H9 (cell line): ENCODE measurements around the gene MTHFD1L. TPM values are rescaled to one million over a fixed set of nuclear protein-coding genes. Genes with fewer than 3 reads are reported as not detected.

Experiments used
- DNase-seq: peaks from one replicate; pipeline ENCODE4 v3.0.0-alpha.2; 2017
- H2AFZ ChIP-seq: one replicate; pipeline ENCODE4 v1.6.1; 2013; ENCODE audit warnings: mild to moderate bottlenecking, low read length, control low read depth, moderate library complexity
- H2AK5ac ChIP-seq: 2 replicates; pipeline ENCODE4 v1.6.1; 2013; ENCODE audit warnings: low read length, control low read depth, mixed read lengths; ENCODE audit not compliant: insufficient read length
- H2BK120ac ChIP-seq: one replicate; pipeline ENCODE4 v1.6.1; 2013; ENCODE audit warnings: low read depth, mild to moderate bottlenecking, low read length, control low read depth, inconsistent platforms; ENCODE audit not compliant: poor library complexity, severe bottlenecking
- H2BK12ac ChIP-seq: 2 replicates; pipeline ENCODE4 v1.6.1; 2013; ENCODE audit warnings: low read length, control low read depth, mixed read lengths, low read depth; ENCODE audit not compliant: insufficient read length
- H2BK15ac ChIP-seq: 2 replicates; pipeline ENCODE4 v1.6.1; 2013; ENCODE audit warnings: low read depth, low read length, control low read depth
- H2BK20ac ChIP-seq: one replicate; pipeline ENCODE4 v1.6.1; 2013; ENCODE audit warnings: low read depth, mild to moderate bottlenecking, low read length, control low read depth, inconsistent platforms; ENCODE audit not compliant: poor library complexity, severe bottlenecking
- H2BK5ac ChIP-seq: 2 replicates; pipeline ENCODE4 v1.6.1; 2013; ENCODE audit warnings: low read length, control low read depth, mixed read lengths; ENCODE audit not compliant: insufficient read length
- H3K14ac ChIP-seq: 2 replicates; pipeline ENCODE4 v1.6.1; 2013; ENCODE audit warnings: low read length, control low read depth; ENCODE audit not compliant: insufficient read depth
- H3K18ac ChIP-seq: 2 replicates; pipeline ENCODE4 v1.6.1; 2013; ENCODE audit warnings: low read depth, mild to moderate bottlenecking, mixed read lengths, low read length, control low read depth; ENCODE audit not compliant: insufficient read length
- H3K23ac ChIP-seq: 2 replicates; pipeline ENCODE4 v1.6.1; 2013; ENCODE audit warnings: low read length, control low read depth, mixed read lengths, low read depth; ENCODE audit not compliant: insufficient read length
- H3K23me2 ChIP-seq: 2 replicates; pipeline ENCODE4 v1.6.1; 2013; ENCODE audit warnings: low read depth, mild to moderate bottlenecking, mixed read lengths, low read length, control low read depth; ENCODE audit not compliant: insufficient read length, poor library complexity, severe bottlenecking
- H3K27ac ChIP-seq: 2 replicates; pipeline ENCODE4 v1.5.1; 2013; ENCODE audit warnings: low read length, control low read depth, mixed read lengths, low read depth; ENCODE audit not compliant: insufficient read length
- H3K27me3 ChIP-seq: 2 replicates; pipeline ENCODE4 v1.6.1; 2013; ENCODE audit warnings: low read length, control low read depth, inconsistent platforms; ENCODE audit not compliant: insufficient read depth
- H3K4ac ChIP-seq: 2 replicates; pipeline ENCODE4 v1.6.1; 2013; ENCODE audit warnings: low read depth, mild to moderate bottlenecking, control low read depth, inconsistent platforms, low read length, moderate library complexity
- H3K4me1 ChIP-seq: 2 replicates; pipeline ENCODE4 v1.6.1; 2013; ENCODE audit warnings: low read length, control low read depth, inconsistent platforms; ENCODE audit not compliant: insufficient read depth
- H3K4me2 ChIP-seq: 2 replicates; pipeline ENCODE4 v1.6.1; 2013; ENCODE audit warnings: low read length, control low read depth, mixed read lengths; ENCODE audit not compliant: insufficient read length, insufficient read depth
- H3K56ac ChIP-seq: 2 replicates; pipeline ENCODE4 v1.6.1; 2013; ENCODE audit warnings: low read depth, mild to moderate bottlenecking, mixed read lengths, low read length, control low read depth; ENCODE audit not compliant: insufficient read length
- H3K79me1 ChIP-seq: 2 replicates; pipeline ENCODE4 v1.6.1; 2013; ENCODE audit warnings: low read depth, mild to moderate bottlenecking, moderate library complexity, low read length, control low read depth, inconsistent platforms; ENCODE audit not compliant: insufficient read depth, poor library complexity, severe bottlenecking
- H3K79me2 ChIP-seq: 2 replicates; pipeline ENCODE4 v1.6.1; 2013; ENCODE audit warnings: low read length, control low read depth, inconsistent platforms; ENCODE audit not compliant: insufficient read depth
- H3K9ac ChIP-seq: 2 replicates; pipeline ENCODE4 v1.6.1; 2013; ENCODE audit warnings: low read length, control low read depth, mixed read lengths; ENCODE audit not compliant: insufficient read length; ENCODE audit errors: extremely low read depth
- H3K9me3 ChIP-seq: one replicate; pipeline ENCODE4 v1.6.1; 2013; ENCODE audit warnings: low read depth, low read length, inconsistent platforms; ENCODE audit not compliant: control insufficient read depth
- H3T11ph ChIP-seq: one replicate; pipeline ENCODE4 v1.6.1; 2013; ENCODE audit warnings: mild to moderate bottlenecking, low read length, control low read depth, inconsistent platforms
- H4K20me1 ChIP-seq: one replicate; pipeline ENCODE4 v1.6.1; 2013; ENCODE audit not compliant: control insufficient read depth, insufficient read length, insufficient read depth
- H4K5ac ChIP-seq: 2 replicates; pipeline ENCODE4 v1.6.1; 2013; ENCODE audit warnings: low read depth, mild to moderate bottlenecking, mixed read lengths, low read length, control low read depth; ENCODE audit not compliant: insufficient read length
- H4K8ac ChIP-seq: replicated peaks from 2 replicates; pipeline ENCODE4 v1.6.1; 2013; ENCODE audit warnings: low read length, control low read depth, mixed read lengths, low read depth; ENCODE audit not compliant: insufficient read length
- H4K91ac ChIP-seq: 2 replicates; pipeline ENCODE4 v1.6.1; 2013; ENCODE audit warnings: low read depth, mild to moderate bottlenecking, moderate library complexity, mixed read lengths, low read length, control low read depth; ENCODE audit not compliant: insufficient read length
- H3K27ac Mint-ChIP-seq, 3 experiments: 2 replicates in 2 of 3; 3 replicates in 1 of 3; pipeline ENCODE4 v1.8.0; 2020 to 2021; ENCODE audit warnings: mixed read lengths in 3 of 3, mild to moderate bottlenecking in 1 of 3, moderate library complexity in 1 of 3
- H3K27me3 Mint-ChIP-seq: 2 replicates; pipeline ENCODE4 v1.8.0; 2021; ENCODE audit warnings: low read depth, mild to moderate bottlenecking, moderate library complexity, mixed read lengths
- H3K36me3 Mint-ChIP-seq, 3 experiments: 2 replicates in 2 of 3; 3 replicates in 1 of 3; pipeline ENCODE4 v1.8.0; 2020 to 2021; ENCODE audit warnings: low read depth in 3 of 3, mixed read lengths in 3 of 3; ENCODE audit not compliant: insufficient read depth in 1 of 3
- H3K4me1 Mint-ChIP-seq, 2 experiments: 2 replicates each; pipeline ENCODE4 v1.8.0; 2020; ENCODE audit warnings: mixed read lengths in 2 of 2
- H3K4me3 Mint-ChIP-seq, 2 experiments: 2 replicates in 1 of 2; 3 replicates in 1 of 2; pipeline ENCODE4 v1.8.0; 2020 to 2021; ENCODE audit warnings: mild to moderate bottlenecking in 2 of 2, mixed read lengths in 2 of 2, moderate library complexity in 1 of 2
- H3K9me3 Mint-ChIP-seq, 2 experiments: 2 replicates in 1 of 2; 3 replicates in 1 of 2; pipeline ENCODE4 v1.8.0; 2020; ENCODE audit warnings: mild to moderate bottlenecking in 2 of 2, mixed read lengths in 2 of 2, moderate library complexity in 1 of 2
- WGBS: extraction: QIAGEN DNeasy Blood & Tissue Kit; methylation state at CpG from one replicate; pipeline ENCODE4 v1.1.7; 2013; ENCODE audit warnings: missing lambda C conversion rate, low lambda C conversion rate, mixed read lengths; ENCODE audit not compliant: insufficient read length; ENCODE audit errors: extremely low coverage; 5-methylcytosine and 5-hydroxymethylcytosine counted together
- total RNA-seq: library from RNA; stranded (reverse); gene quantifications from 2 replicates; pipeline ENCODE4 v1.2.1, GENCODE V29; 2021
- TF ChIP-seq, protein P1 (sequence below): fragments of 200-600 bp; sonication (generic); conservative IDR thresholded peaks from 3 replicates; pipeline ENCODE4 v1.8.0; 2021; ENCODE audit warnings: antibody characterized with exemption, mild to moderate bottlenecking

The MTHFD1L gene
- total RNA-seq, 1 experiment from 2014 or later, result 90.2 TPM

DNA sequence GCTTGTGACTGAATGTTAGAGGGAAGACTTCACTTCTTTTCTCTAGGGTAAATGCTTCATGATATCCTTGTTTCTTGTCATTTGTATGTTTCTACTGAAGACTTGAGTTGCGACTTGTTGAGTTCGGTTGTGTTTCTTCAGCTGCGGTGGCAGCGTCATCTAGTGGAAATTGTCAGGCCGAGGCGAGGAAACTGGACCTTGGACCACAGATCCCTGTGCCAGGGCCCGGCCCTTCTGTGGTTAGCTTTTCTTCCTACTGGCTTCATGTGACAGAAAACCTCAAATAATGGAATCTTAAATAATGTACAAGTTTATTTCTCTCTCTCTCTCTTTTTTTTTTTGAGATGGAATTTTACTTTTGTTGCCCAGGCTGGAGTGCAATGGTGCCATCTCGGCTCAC, 12.4 kb downstream of the MTHFD1L start:
- Histone ChIP-seq H3K23ac (no peak overlapping the region), H3K27ac (no peak overlapping the region), H2AK5ac (no peak overlapping the region), H3K9ac (no peak overlapping the region), H3K23me2 (peaks cover 3% of the 10 kb centered on the region), H2AFZ (no peak overlapping the region), H3K27me3 (no peaks in the 10 kb centered on the region), H3K14ac (no peak overlapping the region), H2BK15ac (no peak overlapping the region), H3K79me1 (peaks cover 7% of the 10 kb centered on the region), H3T11ph (no peak overlapping the region), H3K79me2 (peaks cover 14% of the 10 kb centered on the region; the same call in 1 of the 2 replicates), H3K4ac (no peak overlapping the region), H2BK20ac (no peak overlapping the region), H4K91ac (no peak overlapping the region), H4K20me1 (no peaks in the 10 kb centered on the region), H3K18ac (no peak overlapping the region), H2BK5ac (no peak overlapping the region), H3K4me2 (no peak overlapping the region), H4K5ac (no peak overlapping the region), H3K9me3 (no peaks in the 10 kb centered on the region), H2BK12ac (no peak overlapping the region), H3K56ac (no peak overlapping the region), H3K4me1 (peaks cover 2% of the 10 kb centered on the region), H4K8ac (no peak overlapping the region), H2BK120ac (no peak overlapping the region)
- Mint-ChIP-seq H3K27me3 (no peaks in the 10 kb centered on the region), H3K4me3 (peak overlapping the region in 1 of 2 experiments; percentile 27; a peak in 1 of 5 replicates), H3K9me3 (no peaks in the 10 kb centered on the region), H3K36me3 (peaks cover 12 to 30% (median 29%) of the 10 kb centered on the region in 3 experiments; a peak in 6 of 7 replicates), H3K4me1 (peaks cover 45 to 50% of the 10 kb centered on the region in 2 experiments), H3K27ac (peak overlapping the region; percentile 93 to 97 (median 94); a peak in 5 of 7 replicates)
- WGBS, result no CpG with 5 or more reads among the region's 8 CpGs
- TF ChIP-seq, protein P1, sequence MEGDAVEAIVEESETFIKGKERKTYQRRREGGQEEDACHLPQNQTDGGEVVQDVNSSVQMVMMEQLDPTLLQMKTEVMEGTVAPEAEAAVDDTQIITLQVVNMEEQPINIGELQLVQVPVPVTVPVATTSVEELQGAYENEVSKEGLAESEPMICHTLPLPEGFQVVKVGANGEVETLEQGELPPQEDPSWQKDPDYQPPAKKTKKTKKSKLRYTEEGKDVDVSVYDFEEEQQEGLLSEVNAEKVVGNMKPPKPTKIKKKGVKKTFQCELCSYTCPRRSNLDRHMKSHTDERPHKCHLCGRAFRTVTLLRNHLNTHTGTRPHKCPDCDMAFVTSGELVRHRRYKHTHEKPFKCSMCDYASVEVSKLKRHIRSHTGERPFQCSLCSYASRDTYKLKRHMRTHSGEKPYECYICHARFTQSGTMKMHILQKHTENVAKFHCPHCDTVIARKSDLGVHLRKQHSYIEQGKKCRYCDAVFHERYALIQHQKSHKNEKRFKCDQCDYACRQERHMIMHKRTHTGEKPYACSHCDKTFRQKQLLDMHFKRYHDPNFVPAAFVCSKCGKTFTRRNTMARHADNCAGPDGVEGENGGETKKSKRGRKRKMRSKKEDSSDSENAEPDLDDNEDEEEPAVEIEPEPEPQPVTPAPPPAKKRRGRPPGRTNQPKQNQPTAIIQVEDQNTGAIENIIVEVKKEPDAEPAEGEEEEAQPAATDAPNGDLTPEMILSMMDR, result no peak
- no peak for DNase-seq
